HEK293T (cell line): ENCODE data around the gene CCR5AS.

Experiments
- ARNT ChIP-seq: fragments of 450-650 bp; IDR thresholded peaks from 2 replicates; pipeline ENCODE4 v1.6.1; 2017; ENCODE audit warnings: mild to moderate bottlenecking
- BHLHE40 ChIP-seq: fragments of 450-650 bp; IDR thresholded peaks from 2 replicates; pipeline ENCODE4 v1.6.1; 2016; ENCODE audit warnings: mild to moderate bottlenecking, moderate library complexity, borderline replicate concordance
- ELF4 ChIP-seq: fragments of 450-650 bp; IDR thresholded peaks from 2 replicates; pipeline ENCODE4 v1.6.1; 2017; ENCODE audit warnings: antibody characterized with exemption
- FOXA1 ChIP-seq: fragments of 450-650 bp; IDR thresholded peaks from 2 replicates; pipeline ENCODE4 v1.6.1; 2016; ENCODE audit warnings: mild to moderate bottlenecking
- FOXK2 ChIP-seq: fragments of 450-650 bp; IDR thresholded peaks from 2 replicates; pipeline ENCODE4 v1.6.1; 2016; ENCODE audit warnings: mild to moderate bottlenecking
- FOXM1 ChIP-seq: fragments of 450-650 bp; IDR thresholded peaks from 2 replicates; pipeline ENCODE4 v1.6.1; 2017; ENCODE audit warnings: mild to moderate bottlenecking, borderline replicate concordance
- HDGF ChIP-seq: fragments of 450-650 bp; IDR thresholded peaks from 2 replicates; pipeline ENCODE4 v1.6.1; 2017; ENCODE audit warnings: antibody characterized with exemption, borderline replicate concordance
- L3MBTL2 ChIP-seq: fragments of 450-650 bp; conservative IDR thresholded peaks from 2 replicates; pipeline ENCODE4 v1.6.1; 2016; ENCODE audit warnings: mild to moderate bottlenecking
- LEF1 ChIP-seq: fragments of 450-650 bp; IDR thresholded peaks from 2 replicates; pipeline ENCODE4 v1.6.1; 2017; ENCODE audit warnings: mild to moderate bottlenecking, borderline replicate concordance
- NFRKB ChIP-seq: fragments of 450-650 bp; IDR thresholded peaks from 2 replicates; pipeline ENCODE4 v1.6.1; 2016; ENCODE audit warnings: mild to moderate bottlenecking, moderate library complexity
- SP1 ChIP-seq: fragments of 450-650 bp; IDR thresholded peaks from 2 replicates; pipeline ENCODE4 v1.6.1; 2017
- TARDBP ChIP-seq: fragments of 450-650 bp; IDR thresholded peaks from 2 replicates; pipeline ENCODE4 v1.6.1; 2016

DNA sequence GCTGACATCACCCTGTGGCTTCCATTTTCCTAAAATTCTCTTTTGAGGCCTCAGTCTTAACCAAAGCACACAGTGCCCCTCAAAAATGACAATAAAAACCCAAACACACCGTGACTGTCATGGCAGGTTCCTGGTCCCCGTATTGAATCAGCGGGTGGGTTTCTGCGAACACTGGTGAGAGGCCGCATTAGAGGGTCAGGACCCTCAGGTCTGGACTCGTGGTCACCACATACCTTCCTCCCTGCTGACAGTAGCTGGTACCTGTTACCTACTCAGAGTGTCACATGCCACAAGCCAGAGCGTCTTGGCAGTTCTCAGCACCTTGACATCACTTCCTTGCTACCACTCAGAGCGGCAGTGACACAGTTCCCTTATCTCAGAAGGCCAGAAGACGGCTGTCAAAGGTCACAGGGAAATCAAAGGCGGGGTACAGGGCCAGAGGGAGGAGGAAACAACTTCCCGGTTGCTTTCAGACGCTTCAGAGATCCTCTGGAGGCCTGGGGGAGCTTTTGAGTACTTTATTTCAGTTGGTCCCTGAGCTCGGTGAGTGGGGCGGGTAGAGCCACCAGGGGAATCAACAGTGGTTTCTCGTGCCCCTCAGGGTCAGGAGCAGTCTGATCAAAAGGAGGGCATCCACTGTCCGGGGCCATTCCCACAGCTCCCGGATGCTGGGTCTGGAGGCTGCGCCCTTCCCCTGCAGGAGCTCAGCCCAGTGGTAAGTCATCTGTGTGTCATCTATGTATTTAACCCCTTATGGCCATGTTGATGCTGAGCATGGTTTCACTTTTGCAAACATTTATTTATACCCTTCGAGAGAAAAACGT, at the start of gene CCR5AS, which contains the start of gene CCRL2:
- TF ChIP-seq NFRKB, result no peak
- TF ChIP-seq SP1, result no peak
- no peak for TF ChIP-seq ARNT
- no peak for TF ChIP-seq BHLHE40
- no peak for TF ChIP-seq FOXA1
- no peak for TF ChIP-seq ELF4
- no peak for TF ChIP-seq TARDBP
- TF ChIP-seq HDGF, result no peak
- TF ChIP-seq LEF1, result no peak
- no peak for TF ChIP-seq FOXM1
- no peak for TF ChIP-seq L3MBTL2
- no peak for TF ChIP-seq FOXK2
